Measurements from ENCODE around the gene ERCC1.

- TF ChIP-seq CTCF (IDR thresholded peaks at IDR 0.05) (no peak), POLR2A (IDR thresholded peaks at IDR 0.05) (no peak)
Observed at GRCh38 chr19:45460807-45461347, 37.2 kb upstream of the ERCC1 start.

Data from breast epithelium (tissue), 3 donors.